ENCODE results near the gene ZNF608. TPM values are rescaled to one million over a fixed set of nuclear protein-coding genes. Genes with fewer than 3 reads are reported as not detected.

ZNF608 gene
- total RNA-seq, 1 experiment from 2014 or later, result 15.9 TPM

DNA sequence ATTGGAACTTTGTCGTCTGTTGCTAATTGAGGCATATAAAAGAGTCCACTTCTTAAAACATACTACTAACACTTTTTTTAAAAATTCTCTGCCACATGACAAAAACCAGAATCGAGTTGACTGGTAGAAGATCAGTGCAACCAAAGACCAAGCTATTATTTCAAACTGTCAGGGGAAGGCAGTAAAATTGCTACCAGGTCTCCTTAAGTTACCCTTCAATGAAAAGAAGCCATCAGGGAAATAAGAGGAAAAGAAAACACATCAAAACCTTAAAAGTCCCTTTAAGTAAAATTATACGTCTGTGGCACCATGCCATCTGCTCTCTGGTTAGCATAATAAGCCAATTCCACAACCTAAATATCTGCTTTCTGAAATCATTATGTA lies 9.6 kb downstream of the ZNF608 start:
- DNase-seq (ENCODE audit: low read depth), result no peak

DNA sequence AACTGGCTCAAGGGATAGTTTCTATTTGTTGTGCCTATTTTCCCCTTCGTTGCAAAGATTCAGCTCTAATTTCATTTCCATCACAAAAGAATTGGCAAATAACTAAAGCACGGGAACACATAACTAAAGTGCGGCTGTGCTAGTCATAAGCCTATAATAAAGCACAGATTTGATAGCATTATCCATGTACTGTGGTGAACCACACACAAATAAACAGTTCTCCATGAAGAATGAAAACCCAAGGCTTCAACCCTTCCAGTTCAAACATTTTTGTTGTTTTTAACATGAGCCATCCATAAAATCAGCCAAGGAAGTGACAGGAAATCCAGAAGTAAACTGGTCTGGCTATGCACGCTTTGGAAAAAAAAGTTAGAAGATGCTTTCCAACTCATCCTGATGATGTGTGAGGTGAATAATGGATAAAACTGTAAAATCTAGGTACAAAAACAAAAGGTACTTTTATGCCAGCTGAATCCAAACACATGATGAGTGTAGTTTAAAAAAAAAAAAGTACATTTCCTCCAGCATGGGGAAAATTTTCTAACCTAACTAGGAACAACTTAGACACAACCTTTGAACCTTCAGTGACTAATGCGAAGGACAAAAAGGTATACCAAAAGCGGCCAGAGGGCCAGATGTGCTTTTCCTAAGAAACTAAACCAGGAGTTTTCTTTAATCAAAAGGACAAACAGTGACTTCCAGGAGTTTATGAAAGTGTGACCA lies 10.2 kb downstream of the ZNF608 start:
- DNase-seq (ENCODE audit: low read depth), result peak; percentile 79

DNA sequence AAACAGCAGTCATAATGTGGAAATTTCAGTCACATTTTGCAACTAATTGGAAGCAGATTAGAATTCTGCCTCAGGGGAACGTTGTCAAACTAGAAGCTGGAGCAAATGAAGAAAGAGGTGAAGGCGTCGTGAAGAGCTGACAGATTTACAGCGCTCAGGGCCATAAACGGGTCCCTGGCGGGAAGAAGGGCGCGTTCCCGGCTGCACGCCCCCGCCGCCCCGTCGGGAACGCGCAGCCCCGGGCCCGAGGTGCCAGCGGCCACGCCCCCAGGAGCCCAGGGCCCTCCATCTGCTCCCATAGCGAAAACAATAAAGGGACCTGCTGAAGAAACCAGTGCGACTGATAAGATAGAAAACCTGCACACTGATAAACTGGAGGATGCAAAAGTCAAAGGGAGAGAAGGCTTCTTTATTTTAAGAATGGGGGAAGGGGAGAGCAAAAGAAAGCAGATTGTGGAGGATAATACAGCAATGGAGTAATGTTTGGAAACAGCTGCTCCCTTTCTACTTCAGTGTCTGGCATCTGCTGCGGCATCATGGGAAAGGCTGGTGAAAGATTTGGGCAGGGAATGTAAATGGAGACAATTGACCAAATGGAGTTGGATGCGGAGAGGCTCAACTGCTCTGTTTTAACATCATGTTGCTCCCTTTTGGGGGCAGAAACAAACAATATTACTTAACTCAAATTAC lies 11.1 kb downstream of the ZNF608 start:
- DNase-seq (ENCODE audit: low read depth), result peak; percentile 92

DNA sequence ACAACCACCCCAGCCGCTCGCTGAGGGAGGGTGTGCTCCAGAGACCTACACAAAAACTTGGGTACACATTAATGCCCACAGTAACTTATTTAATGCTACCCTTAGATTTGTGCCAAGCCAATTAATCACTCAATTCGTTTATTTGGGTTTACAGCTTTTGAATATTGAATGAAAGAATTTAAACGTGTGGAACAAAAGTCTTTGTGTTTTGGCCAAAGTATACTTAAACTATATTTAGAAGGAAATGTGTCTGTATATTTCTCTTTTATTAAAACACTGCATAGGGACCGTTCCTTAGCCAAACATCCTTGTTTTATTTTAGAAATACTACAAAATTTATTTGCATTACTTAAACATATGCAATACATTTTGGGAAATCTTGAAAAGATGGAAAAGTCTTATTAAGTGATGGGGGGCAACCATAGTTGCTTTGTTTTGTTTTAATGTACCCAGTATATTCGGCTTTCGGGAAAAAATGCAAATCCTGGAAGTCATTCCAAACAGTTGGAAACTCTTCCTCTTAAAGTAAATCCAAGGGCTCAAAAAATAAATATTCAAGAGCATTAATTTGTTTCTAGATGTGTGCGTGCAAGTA lies 11.8 kb downstream of the ZNF608 start:
- DNase-seq (ENCODE audit: low read depth), result no peak

DNA sequence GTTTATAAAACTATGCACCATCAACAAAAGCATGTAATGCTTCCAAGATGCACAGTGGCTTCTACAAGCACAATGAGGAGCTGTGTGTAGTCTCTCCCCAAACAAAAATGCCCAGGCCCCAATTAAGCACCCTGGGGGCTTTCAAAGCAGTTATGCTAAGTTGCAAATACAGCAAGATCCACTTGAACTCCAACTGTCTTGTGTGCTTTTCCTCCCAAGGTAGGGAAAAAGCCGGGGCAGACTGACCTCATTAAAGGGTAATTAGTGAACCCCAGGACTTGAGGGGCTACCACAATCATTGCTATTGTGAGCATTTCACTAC lies 13.1 kb downstream of the ZNF608 start:
- no peak for DNase-seq (ENCODE audit: low read depth)

DNA sequence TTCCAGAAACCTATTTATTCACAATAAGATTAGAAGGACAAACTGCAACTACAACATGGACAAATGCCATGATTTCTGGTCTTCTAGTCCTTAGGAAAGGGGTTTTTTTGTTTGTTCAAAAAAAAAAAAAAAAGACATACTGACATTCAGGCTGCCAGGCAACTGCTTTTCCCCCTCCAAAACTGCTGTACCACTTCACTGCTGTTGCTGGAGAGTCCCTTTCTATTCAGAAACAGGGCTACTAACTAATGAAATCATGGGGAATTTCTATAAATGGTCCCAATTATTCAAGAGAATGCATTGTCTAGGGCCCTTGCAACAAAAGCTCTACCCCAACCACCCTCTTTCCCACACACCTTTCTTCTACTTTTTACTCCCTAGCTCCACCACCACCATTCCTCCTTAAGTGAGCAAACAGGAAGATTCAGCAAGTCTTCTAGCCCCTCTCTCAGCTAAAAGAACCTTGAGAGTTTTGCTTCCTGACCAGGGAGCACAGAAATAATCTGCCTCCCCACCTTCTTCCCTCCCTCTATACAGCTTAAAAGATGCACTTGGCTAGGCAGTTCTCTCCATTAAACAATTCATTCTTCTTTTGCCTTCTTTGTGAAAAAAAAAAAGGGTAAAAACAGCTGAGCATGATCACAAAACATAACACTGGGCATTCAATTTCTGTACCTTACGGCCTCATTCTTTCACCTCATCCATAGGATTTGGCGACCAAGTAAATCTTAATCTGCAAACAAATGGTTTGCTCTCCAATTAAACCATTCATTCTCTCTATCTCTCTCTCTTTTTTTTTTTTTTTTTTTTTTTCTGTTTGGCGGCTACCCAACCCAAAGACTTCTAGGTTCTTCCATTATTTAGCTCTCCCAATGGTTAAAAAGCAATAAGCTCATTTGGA lies 13.8 kb downstream of the ZNF608 start:
- no peak for DNase-seq (ENCODE audit: low read depth)

DNA sequence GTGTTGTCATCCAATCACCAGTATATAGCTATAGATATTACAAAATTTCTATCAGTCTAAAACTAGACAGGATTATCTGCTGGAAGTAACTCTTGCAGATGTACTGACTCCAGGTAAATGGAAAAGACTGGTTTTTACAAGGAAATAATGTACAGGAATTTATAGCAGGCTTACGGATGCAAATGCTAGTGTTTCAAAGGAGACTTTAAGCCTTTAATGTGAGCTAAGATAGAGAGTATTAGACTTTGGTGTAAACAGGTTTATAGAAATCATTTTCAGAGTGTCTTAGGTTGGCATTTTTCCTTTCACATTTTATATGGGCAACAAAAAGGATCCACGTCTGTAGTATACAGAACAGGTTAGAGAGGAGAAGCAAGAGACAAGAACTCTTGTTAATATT lies 16.1 kb downstream of the ZNF608 start:
- DNase-seq (ENCODE audit: low read depth), result no peak

DNA sequence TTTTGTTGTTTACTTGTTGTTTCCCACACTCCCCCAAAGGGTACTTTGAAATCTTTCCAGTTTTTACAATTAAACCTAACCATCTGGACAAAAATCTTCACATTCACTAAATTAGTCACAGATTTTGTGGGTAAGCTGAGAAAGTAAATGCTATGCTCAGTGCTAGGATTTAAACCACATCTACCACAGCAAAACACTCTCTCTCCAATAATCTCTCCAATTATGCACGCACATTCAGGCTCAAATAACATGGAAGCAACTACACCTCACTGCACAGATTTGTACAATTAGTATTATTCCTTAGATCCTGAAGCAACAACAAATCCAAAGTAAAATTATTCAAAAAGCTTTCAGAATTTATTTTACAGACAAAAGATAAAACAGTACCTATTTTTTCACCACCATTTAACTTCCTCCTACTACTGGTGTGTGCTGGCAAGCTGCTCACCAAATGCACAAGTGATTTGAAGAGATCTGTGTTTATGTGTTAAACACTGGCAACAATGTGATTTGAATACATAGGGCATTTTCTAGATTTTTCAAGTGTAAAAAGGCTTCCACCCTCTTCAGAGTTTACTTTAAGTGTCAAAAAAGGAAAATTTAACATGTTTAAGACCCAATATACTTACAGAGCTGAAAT lies 16.6 kb downstream of the ZNF608 start:
- peak; percentile 85 for DNase-seq (ENCODE audit: low read depth)

DNA sequence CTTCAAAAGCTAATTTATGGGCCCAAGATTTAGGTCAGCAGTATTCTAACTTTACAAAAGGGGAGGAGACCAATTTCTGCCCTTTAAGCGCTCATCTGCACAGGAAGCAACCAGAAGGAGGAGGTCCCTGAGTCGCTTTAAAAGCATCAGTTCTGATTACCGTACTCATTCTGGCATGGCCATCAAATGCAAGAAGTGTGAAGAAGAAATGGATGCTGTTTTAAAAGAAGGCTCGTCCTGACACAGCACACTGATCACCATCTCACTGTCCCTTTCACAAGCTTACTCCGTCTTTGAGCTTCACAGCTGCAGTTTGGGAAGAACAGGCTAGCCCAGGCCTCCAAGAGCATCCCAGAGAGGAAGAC lies 17.5 kb downstream of the ZNF608 start:
- DNase-seq (ENCODE audit: low read depth), result no peak

DNA sequence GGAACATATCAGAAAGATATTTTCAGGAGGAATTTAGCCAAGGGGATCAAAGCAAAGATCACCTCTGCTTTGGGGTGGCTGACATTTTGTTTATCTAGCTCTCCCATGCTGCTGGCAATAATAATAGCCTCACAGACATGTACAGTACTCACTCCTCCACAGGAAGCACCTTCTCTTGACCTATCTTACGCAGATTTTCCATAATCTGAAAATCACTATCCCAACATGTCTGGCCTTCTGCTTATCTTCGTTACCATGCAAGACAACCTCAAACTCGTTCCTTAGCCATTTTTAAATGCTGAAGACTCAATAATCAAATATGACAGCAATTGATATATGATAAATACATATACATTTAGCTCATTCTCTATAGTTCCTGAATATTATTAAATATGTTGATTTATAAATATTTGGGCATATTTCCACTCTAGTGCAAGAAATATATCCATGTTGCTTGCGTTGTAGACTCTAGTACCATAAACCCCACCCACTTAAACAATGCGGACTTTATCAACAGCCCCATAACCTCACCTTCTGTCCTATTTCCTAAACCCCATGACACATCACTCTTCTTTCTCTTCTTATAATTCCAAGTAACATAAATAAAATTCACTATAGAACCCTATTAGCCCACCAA lies 18.0 kb downstream of the ZNF608 start:
- no peak for DNase-seq (ENCODE audit: low read depth)

DNA sequence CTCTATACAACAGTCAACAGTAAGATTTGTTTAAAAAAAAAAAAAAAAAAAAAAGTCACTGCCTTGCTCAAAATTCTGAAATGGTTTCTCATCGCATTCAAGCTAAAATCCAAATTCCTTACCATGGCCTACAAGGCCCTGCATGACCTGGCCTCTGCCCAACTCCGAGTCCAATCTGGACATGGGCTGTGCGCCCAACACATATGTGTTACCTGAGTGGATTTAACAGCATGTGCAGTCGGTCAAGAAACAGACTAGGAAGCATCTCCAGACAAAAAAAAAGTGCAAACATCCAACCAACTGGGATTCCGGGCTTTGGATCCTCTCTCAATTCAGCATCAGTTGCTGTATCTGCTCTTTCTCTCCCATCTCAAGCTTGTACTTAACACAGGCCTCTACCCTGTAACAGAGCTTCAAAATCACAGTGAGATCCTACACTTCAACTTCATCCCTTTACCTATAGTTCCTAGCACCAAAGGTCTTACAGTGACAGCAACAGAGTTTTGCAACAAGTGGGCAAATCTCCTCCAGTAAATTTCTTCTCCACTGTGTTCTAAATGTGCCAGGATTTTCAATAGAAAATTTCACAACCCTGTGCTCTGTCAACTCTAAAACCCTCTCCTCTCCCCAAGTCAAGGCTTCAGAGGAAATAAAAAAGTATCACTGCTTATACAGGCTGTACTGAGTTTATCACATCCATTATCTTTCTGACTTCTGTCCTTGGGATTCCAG lies 19.6 kb downstream of the ZNF608 start:
- DNase-seq (ENCODE audit: low read depth), result no peak

DNA sequence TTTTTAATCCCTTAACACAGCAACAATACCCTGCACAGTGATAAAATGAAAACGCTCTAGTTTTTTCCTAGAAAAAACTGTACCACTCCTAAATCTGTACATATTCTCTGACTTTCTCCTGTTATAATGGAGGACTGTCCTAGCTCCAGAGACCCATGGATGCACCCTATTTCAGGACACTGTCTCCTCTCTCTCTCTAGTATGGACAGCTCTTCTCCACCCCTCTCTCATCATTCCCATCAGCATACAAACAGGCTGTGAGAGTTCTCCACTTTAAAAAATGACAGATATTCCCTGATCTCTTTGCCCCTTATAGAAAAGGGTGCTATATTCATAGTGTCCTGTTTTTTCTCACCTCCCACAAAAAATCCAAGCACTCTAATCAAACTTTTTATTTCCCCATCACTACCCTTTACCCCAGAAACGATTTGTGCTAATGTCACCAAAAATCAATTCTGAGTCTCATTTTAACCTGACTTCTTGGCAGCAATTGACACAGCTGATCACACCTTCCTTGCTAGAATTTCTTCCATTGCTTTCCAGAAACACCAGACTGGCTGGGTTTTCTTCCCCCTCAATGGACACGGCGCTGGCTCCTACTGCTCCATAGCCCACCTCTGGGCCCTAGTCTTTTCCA lies 20.7 kb downstream of the ZNF608 start:
- no peak for DNase-seq (ENCODE audit: low read depth)

DNA sequence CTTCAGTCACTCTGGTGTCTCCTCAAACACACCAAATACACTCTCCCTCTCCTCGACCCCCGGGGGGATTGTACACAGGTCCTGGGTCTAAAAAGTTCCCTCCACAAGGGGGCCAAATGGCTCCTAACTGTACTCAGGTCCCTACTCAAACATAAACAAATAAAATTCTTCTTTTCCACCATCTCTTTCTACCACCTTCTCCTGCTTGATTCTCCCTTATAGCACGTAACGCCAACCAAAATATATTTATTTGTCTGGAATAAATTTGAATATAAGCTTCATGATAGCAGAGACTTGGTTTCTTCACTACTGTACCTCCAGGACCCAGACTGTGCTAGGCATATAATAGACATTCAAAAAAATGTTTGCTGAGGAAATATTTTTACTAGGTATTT lies 21.4 kb downstream of the ZNF608 start:
- no peak for DNase-seq (ENCODE audit: low read depth)

DNA sequence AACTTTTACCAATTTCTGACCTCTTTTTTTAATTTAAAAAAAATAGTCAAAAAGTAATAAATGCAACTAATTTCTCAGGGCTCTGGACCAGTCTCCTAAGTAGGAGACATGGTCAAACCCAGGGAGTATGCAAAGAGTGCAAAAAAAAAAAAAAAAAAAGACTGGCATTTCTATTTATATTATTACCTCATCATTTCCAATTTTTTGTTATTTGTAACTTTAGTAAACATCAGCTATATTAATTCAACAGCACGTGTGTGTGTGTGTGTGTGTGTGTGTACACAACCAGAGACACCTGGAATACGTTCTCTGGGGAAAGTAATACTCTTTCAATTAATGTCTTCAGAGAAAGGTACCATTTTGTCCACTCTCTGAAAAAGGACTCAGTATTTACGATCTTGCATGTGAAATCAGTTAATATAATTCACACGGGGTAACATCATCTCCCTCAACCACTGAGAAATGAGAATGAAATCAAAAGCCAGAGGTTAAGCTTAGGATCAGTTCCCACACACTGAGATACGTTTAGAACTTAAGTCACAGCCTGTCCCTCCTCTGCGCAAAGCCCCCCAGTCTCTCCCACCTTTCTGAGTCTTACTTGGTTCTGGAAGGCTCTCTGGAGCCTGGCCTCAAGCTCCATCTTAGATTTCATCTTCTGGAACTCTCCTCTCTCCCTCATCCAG lies 21.9 kb downstream of the ZNF608 start:
- DNase-seq (ENCODE audit: low read depth), result no peak

DNA sequence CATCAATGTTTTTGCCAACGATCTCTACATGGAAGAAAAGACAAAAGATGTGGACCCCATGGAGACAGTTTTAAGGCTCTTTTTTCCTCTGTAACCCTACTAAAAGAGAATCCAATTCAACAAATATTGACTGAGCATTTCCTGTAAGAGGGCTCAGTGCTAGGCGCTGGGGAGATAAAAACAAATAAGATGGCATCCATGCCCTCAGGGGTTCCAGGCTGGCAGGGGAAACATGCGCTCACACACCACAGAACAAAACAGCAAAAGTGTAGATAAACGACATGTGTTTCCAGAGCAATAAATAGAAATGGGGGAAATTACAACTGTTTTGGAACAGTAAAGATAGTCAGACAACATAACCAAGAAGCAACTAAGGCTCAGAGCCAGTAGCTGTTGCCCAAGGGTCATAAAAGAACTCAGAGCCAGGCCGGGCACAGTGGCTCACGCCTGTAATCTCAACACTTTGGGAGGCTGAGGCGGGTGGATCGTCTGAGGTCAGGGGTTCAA lies 25.2 kb downstream of the ZNF608 start:
- DNase-seq (ENCODE audit: low read depth), result peak; percentile 35

DNA sequence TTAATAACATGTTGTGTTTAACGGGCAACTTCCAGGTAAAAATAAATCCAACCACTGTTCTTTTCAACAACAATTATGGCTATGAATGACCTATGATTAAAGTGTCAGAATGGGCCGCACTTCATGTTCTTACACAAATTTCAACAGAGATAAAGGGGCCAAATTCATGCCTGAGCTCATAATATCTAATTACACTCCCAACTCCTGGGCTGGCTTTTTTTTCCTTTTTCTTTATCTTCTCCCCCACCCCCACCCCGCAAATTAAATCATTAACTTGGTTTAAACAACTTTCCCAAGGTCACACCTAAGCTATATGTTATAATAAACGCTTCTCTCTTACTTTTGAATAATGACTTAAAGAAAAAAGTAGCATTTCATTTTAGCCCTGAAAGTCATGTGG lies 25.8 kb downstream of the ZNF608 start:
- no peak for DNase-seq (ENCODE audit: low read depth)

DNA sequence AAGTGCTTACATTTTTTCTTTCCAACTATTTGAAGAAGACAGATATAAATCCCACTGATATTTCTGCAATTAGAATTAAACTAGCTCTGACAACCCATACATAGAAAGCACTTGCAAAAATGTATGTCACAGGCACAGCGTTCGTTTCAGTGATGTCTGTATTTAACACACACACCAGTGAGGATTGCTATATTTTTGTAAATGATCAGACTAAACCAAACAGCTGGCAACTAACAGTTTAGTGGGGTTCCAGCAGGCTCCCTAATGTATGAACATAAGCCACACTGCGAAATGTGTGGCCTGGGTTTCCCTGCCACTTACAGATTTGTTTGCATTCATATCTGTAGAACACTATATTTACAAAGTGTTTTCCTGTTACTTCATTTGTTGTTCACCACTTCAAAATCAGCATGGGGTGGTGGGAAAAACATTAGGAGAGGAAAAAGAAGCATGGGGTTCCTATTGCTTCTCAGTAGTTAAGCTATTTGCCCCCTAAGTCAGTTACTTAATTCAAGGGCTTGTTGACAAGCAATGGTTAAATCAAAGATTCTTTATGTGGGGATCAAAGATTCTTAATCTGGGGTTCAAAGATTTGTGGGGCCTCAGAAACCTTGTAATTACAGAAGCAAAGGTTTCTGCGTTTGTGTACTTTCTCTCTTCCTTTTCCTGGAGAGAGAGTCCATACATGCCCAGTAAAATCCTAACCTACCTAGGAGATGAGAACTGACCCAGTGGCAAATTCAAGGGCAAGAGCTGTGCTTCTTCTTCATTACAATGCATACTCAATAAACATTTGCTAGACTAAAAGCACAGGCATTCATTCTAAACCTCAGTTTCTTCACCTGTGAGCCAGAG lies 27.1 kb downstream of the ZNF608 start:
- DNase-seq (ENCODE audit: low read depth), result no peak

DNA sequence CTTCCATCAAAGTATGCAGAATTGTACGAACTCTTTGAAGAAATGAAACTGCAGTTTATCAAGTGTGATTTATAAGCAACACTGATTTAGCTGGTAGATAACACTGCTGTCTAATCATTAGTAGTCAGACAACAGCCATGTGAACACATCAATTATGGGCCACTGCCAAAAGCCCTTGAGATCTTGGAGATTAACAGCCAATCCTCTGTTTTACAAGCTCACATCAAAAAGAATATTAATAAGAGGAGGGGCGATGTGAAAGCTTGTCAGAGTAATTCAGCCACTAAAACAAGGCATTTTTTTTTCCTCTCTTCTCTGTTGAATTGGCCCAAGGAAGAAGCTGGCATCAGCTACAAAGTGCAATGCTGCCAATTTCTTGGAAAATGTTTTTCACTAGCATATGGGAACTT lies 28.1 kb downstream of the ZNF608 start:
- peak; percentile 45 for DNase-seq (ENCODE audit: low read depth)
